Measurements from ENCODE around the gene KRT6C.

The KRT6C gene

DNA sequence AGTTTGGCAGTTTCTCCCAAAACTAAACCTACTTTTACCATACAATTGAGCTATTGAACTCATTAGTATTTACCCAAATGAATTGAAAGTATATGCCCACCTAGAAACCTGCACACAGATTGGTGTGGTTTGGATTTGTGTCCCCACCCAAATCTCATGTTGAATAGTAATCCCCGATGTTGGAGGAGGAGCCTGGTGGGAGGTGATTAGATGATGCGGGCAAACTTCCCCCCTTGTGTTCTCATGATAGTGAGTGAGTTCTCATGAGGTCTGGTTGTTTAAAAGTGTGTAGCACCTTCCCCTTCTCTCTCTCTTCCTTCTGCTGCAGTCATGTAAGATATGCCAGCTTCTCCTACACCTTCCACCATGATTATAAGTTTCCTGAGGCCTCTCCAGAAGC lies 4.0 kb upstream of the KRT6C start:
- DNase-seq (ENCODE audit: low read depth), result no peak
- TF ChIP-seq, protein P1, sequence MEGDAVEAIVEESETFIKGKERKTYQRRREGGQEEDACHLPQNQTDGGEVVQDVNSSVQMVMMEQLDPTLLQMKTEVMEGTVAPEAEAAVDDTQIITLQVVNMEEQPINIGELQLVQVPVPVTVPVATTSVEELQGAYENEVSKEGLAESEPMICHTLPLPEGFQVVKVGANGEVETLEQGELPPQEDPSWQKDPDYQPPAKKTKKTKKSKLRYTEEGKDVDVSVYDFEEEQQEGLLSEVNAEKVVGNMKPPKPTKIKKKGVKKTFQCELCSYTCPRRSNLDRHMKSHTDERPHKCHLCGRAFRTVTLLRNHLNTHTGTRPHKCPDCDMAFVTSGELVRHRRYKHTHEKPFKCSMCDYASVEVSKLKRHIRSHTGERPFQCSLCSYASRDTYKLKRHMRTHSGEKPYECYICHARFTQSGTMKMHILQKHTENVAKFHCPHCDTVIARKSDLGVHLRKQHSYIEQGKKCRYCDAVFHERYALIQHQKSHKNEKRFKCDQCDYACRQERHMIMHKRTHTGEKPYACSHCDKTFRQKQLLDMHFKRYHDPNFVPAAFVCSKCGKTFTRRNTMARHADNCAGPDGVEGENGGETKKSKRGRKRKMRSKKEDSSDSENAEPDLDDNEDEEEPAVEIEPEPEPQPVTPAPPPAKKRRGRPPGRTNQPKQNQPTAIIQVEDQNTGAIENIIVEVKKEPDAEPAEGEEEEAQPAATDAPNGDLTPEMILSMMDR (IDR thresholded peaks at IDR 0.05; ENCODE audit: insufficient read depth, low read depth, low read length, missing control alignments), result no peak
- H3K4me3 ChIP-seq (ENCODE audit: low read depth, low read length), result no peak overlapping the region

DNA sequence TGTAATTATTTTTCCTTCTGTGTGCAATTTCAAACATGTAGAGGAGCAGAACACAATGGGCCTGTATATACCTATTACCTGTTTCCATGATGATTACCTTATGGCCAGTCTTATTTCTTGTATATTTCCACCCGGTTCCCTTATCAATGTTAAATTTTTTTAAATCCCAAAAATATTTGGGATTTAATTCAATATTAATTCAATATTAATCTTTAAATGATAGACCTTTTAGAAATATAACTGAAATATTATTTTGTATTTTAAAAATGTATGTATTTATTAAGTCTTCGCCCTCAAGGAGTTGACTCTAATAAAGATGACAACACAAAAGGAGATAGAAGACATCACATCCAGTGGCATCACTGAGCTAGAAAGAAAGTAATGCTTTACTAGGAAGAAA lies 607 bp upstream of the KRT6C start:
- TF ChIP-seq, protein P1 (IDR thresholded peaks at IDR 0.05; ENCODE audit: insufficient read depth, low read depth, low read length, missing control alignments), result no peak
- no peak for DNase-seq (ENCODE audit: low read depth)
- H3K4me3 ChIP-seq (ENCODE audit: low read depth, low read length), result no peak overlapping the region

DNA sequence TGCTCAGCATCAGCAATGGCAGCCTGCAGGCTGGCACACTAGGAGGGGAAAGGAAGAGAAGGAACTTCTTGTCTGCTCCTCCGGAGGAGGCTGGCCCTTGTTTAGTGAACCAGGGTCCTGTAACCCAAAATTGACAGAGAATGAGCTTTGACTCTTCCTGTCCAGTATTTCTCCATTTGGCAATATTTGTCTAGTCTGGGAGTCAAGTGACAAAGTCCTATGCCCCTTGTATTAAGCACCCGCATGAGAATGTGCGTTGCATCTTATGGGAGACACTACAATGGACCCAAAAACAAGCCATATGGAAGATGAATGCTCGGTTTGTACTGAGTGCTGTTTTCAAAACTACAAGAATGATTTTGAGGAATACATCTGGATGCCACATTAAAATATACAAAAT lies 3.8 kb downstream of the KRT6C start:
- TF ChIP-seq, protein P1 (IDR thresholded peaks at IDR 0.05; ENCODE audit: insufficient read depth, low read depth, low read length, missing control alignments), result no peak

DNA sequence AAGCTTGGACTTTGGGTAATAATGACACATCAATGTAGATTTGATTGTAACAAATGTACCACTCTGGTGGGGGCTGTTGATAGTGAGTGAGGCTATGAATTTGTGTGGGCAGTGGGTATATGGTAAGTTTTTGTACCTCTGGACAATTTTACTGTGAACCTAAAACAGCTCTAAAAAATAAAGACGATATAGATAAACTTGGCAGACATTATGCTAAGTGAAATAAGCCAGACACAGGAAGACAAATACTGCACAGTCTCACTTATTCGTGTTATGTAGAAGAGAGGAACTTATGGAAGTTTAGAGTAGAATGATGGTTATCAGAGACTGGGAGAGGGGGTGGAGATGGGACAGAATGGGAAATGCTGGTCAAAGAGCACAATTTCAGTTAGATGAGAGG lies 8.7 kb downstream of the KRT6C start:
- DNase-seq (ENCODE audit: low read depth), result no peak
- no peak overlapping the region for H3K4me3 ChIP-seq (ENCODE audit: low read depth, low read length)
- TF ChIP-seq, protein P1 (IDR thresholded peaks at IDR 0.05; ENCODE audit: insufficient read depth, low read depth, low read length, missing control alignments), result no peak

More for the DNA sequence above, 3.8 kb downstream of the KRT6C start:
- DNase-seq (ENCODE audit: low read depth), result no peak
- H3K4me3 ChIP-seq (ENCODE audit: low read depth, low read length), result no peak overlapping the region

DNA sequence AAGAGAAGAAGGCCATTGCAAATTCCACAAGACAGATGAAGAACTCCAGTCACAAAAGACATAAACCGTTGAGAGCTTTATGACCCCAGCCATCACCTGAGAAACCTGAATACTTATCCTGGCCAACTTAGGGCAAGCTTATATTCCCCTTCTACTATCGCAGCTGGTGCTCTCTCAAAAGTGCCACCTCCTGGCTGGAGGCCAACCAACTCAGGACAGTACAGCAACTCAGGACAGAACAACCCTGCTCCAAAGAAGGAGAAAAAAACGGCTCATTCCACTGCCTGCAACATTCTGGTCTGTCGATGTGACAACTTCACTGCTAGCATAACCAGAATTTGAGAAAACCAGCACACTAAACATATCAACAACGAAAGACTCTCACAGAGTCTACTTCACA lies 11.9 kb downstream of the KRT6C start:
- no peak for DNase-seq (ENCODE audit: low read depth)
- TF ChIP-seq, protein P1 (IDR thresholded peaks at IDR 0.05; ENCODE audit: insufficient read depth, low read depth, low read length, missing control alignments), result no peak
- H3K4me3 ChIP-seq (ENCODE audit: low read depth, low read length), result no peak overlapping the region

DNA sequence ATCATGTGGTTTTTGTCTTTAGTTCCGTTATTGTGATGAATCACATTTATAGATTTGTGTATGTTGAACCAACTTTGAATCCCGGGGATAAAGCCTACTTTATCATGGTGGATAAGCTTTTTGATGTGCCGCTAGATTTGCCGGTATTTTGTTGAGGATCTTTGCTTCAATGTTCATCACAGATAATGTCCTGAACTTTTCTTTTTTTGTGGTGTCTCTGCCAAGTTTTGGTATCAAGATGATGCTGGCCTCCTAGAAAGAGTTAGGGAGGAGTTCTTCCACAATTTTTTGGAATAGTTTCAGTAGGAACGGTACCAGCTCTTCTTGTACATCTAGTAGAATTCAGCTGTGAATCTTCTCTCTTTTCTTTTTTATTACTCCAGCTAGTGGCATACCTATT lies 14.7 kb downstream of the KRT6C start:
- no peak for DNase-seq (ENCODE audit: low read depth)
- no peak overlapping the region for H3K4me3 ChIP-seq (ENCODE audit: low read depth, low read length)
- TF ChIP-seq, protein P1 (IDR thresholded peaks at IDR 0.05; ENCODE audit: insufficient read depth, low read depth, low read length, missing control alignments), result no peak

DNA sequence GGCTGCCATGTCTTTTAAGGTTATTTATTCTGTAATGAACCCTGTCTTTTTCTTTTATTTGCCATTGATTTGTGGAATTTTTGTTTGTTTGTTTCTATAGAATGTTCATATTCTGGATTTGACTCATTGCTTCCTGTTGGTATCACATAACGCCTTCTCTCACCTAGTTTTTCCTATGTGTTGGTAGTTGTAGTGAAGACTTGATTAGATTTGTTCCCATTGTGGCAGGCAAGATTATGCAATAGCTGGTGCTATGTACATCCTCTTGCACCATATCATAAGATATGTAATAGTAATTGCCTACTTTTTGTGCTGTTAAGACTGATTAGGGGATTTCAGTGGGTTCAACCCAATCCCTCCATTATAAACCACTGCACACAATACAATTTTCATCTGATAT lies 17.8 kb downstream of the KRT6C start:
- H3K4me3 ChIP-seq (ENCODE audit: low read depth, low read length), result no peak overlapping the region
- TF ChIP-seq, protein P1 (IDR thresholded peaks at IDR 0.05; ENCODE audit: insufficient read depth, low read depth, low read length, missing control alignments), result no peak

More for the DNA sequence above, 17.8 kb downstream of the KRT6C start:
- no peak for DNase-seq (ENCODE audit: low read depth)
